IgD-negative memory B cell (primary cell): ENCODE measurements around the gene EDEM1. TPM values are rescaled to one million over a fixed set of nuclear protein-coding genes. Genes with fewer than 3 reads are reported as not detected.

Source experiments
- H3K27ac Mint-ChIP-seq, 3 donors: one replicate each; pipeline ENCODE4 v1.8.0; 2020 to 2022; ENCODE audit warnings: mild to moderate bottlenecking in 3 of 3, mixed read lengths in 3 of 3, moderate library complexity in 1 of 3
- H3K27me3 Mint-ChIP-seq: one replicate; pipeline ENCODE4 v1.8.0; 2021; ENCODE audit warnings: mixed read lengths
- H3K36me3 Mint-ChIP-seq: one replicate; pipeline ENCODE4 v1.8.0; 2020; ENCODE audit warnings: mild to moderate bottlenecking, mixed read lengths
- H3K4me1 Mint-ChIP-seq, 3 donors: one replicate each; pipeline ENCODE4 v1.8.0; 2020 to 2022; ENCODE audit warnings: mixed read lengths in 3 of 3, mild to moderate bottlenecking in 1 of 3
- H3K4me3 Mint-ChIP-seq, 4 donors: one replicate each; pipeline ENCODE4 v1.8.0; 2020 to 2022; ENCODE audit warnings: mild to moderate bottlenecking in 4 of 4, mixed read lengths in 4 of 4, moderate library complexity in 3 of 4
- H3K9me3 Mint-ChIP-seq, 3 donors: one replicate each; pipeline ENCODE4 v1.8.0; 2020 to 2021; ENCODE audit warnings: mixed read lengths in 3 of 3, mild to moderate bottlenecking in 1 of 3
- polyA plus RNA-seq: library from polyadenylated mRNA; unstranded; fragments of 300-500 nt; fragmentation: Illumina TruSeq; gene quantifications from one replicate; pipeline ENCODE4 v1.2.3, GENCODE V29; 2021

Gene EDEM1
- polyA plus RNA-seq, 1 donor from 2014 or later, result 58.4 TPM

DNA sequence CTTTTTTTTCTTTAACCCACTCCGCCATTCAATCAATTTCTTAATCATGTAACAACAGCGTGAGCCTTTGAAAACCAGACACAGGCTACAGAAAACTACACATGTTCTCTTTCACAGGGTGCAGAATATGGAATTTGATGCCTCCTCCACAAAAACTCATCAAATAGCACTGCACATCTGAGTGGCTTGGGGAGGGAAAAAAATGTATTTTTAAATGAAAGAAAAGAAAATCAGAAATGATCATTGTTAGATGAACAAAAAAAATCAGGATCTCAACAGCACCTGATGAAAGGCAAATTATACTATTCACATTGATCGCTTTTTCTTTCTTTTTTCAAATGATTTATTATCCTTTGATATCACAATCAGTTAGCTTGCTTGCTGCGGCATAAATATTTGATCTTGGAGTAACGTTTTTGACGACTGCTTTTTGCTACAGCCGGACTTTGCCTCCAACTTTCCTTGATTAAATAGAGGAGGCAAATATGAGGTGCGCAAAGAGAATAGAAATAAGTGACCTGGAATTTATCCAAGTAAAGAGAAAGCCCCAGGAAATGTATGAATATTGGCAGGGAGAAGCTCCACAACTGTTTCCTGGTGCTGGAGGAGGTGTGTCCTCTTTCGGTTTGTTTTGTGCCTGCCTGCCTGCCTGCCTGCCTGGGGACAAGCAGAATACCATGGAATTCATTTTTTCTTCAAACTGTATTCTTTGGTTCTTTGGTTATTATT, 63.1 kb downstream of the EDEM1 start:
- Mint-ChIP-seq H3K27me3 (no peaks in the 10 kb centered on the region), H3K4me3 (no peak overlapping the region), H3K27ac (no peak overlapping the region), H3K36me3 (peaks cover 1% of the 10 kb centered on the region), H3K9me3 (no peaks in the 10 kb centered on the region), H3K4me1 (peaks cover under 1 to 10% (median 2%) of the 10 kb centered on the region in 3 donors)

DNA sequence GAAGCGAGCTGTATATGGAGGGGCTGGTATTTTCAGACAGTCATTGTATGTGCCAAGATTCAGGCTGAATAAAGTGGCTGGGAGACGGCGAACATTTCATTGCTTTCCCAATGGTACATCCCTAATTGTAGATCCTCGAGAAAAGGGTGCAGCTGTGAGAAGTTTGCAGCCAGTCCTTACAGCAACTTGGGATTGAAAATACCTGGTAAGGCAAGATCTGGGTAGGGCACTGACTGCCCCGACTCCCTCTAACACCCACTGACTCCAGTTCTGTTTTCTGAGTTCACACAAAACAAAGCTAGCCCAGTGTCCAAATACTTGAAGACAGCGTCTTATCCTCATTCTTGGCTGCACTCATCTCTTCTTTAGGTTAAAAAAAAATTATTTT, 63.7 kb downstream of the EDEM1 start:
- H3K27me3 Mint-ChIP-seq, result no peaks in the 10 kb centered on the region
- H3K4me3 Mint-ChIP-seq, result no peak overlapping the region
- H3K9me3 Mint-ChIP-seq, result no peaks in the 10 kb centered on the region
- peaks cover 2 to 9% (median 6%) of the 10 kb centered on the region in 3 donors for H3K4me1 Mint-ChIP-seq
- peaks cover 1% of the 10 kb centered on the region for H3K36me3 Mint-ChIP-seq
- H3K27ac Mint-ChIP-seq, result no peak overlapping the region

DNA sequence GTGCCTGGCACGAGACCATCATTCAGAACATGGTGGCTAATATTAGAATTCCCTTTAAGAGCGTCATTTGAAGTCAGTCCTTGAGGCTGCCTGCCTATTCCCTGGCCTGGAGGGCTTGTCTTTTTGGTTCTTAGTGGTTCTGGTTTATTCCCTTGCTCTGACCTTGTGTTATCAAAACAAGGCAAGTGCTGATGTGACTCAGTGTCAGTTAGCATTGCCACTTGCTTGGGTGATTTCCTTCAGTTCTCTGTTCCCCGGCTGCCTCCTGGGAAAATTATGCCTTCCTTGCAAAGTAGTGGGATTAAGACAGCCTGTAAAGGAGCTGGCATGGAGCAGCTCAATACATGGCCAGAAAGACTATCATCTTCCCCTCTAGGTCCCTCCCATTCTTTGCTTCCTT, 64.6 kb downstream of the EDEM1 start:
- Mint-ChIP-seq H3K9me3 (no peaks in the 10 kb centered on the region), H3K4me1 (peaks cover 2 to 11% (median 9%) of the 10 kb centered on the region in 3 donors), H3K27ac (no peak overlapping the region), H3K4me3 (no peak overlapping the region), H3K36me3 (peaks cover 1% of the 10 kb centered on the region), H3K27me3 (no peaks in the 10 kb centered on the region)

DNA sequence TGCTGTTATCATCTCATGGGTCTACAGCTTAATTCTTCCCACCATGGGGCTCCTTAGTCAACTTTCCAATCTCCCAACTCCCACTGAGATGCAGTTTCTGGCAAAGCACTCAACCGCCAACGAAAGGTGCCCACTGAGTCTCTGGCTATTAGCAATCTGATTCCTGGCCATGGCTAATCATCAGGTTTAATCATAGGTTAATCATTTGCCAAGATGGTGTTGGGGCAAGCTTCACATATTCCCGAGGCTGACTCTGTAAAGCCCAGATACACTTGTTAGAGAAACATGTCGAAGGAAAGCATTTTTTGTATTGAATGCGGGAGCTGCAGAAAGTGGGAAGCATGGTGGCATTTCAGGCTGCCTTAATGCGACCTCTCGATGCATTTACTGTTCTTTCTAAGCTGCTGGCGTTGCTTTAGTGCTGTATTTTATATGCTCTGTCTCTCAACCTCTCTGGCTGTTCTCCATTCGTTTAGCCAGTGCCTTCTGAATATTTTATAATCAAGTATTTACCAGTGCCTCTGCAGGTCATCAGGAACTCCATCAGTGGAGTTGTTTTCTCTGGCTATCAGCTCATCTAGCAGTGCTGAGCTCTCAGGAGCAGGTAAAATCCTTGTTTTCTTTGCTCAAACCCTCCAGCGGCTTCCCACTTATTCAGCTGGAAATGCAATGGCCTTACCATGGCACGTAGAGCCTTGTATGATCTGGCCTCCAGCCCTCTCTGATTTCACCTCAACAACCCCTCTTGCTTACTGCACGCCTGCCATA, 67.0 kb downstream of the EDEM1 start:
- Mint-ChIP-seq H3K27ac (no peak overlapping the region), H3K36me3 (no peaks in the 10 kb centered on the region), H3K4me1 (peaks cover 2 to 11% (median 9%) of the 10 kb centered on the region in 3 donors), H3K27me3 (no peaks in the 10 kb centered on the region), H3K9me3 (no peaks in the 10 kb centered on the region), H3K4me3 (no peak overlapping the region)

DNA sequence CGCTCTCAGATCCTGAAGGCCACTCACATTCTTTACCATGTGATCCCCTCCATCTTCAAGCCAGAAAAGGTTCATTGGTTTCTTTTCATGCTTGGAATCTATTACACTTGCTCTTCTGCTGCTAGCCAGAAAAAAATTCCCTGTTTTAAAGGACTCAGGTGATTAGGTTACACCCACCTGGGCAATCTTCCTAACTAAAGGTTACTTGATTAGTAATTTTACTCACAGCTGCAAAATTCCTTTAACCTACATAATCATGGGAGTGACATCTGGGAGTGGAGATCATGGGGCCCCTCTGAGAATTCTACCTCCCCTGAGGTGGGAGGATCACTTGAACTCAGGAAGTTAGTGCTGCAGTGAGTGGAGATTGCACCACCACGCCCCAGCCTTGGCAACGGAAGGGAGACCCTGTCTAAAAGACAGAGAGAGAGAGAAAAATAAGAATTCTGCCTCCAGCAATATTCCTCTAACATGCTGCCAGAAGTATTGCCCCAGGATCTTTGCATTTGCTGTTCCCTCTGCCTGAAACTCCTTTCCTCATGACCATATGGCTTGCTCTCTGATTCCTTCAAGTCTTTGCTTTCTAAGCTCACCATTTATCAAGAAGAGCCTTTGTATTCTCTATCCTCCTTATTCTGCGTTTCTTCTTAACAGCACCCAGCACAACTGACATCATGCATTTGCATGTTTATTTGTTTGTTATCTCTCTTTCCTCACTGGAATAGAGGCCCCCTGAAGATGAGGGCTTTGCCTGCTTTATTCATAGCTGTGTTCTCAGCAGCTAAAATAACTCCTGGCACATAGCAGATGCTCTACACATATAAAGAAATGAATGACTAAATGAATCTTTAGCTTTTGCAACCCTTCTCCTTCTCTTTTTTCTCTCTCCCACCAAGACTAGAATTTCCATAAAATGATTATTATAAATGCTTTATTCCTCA, 68.2 kb downstream of the EDEM1 start:
- no peaks in the 10 kb centered on the region for H3K27me3 Mint-ChIP-seq
- H3K36me3 Mint-ChIP-seq, result no peaks in the 10 kb centered on the region
- peak overlapping the region in 1 of 3 donors; percentile 45 for H3K27ac Mint-ChIP-seq
- peaks cover 0 to 3% (median 0%) of the 10 kb centered on the region in 3 donors for H3K9me3 Mint-ChIP-seq
- peaks cover 8 to 21% (median 16%) of the 10 kb centered on the region in 3 donors for H3K4me1 Mint-ChIP-seq
- peak overlapping the region in 1 of 4 donors; percentile 73 for H3K4me3 Mint-ChIP-seq

- Mint-ChIP-seq H3K27me3 (no peaks in the 10 kb centered on the region), H3K27ac (no peak overlapping the region), H3K36me3 (no peaks in the 10 kb centered on the region), H3K4me1 (peaks cover 17 to 30% (median 25%) of the 10 kb centered on the region in 3 donors), H3K9me3 (peaks cover 0 to 3% (median under 1%) of the 10 kb centered on the region in 3 donors), H3K4me3 (no peak overlapping the region)
Observed at GRCh38 chr3:5258526-5258925, 71.0 kb downstream of the EDEM1 start.

- Mint-ChIP-seq H3K27ac (peak overlapping the region; percentile 13 to 83 (median 40)), H3K9me3 (peaks cover 0 to 4% (median 3%) of the 10 kb centered on the region in 3 donors), H3K4me1 (peaks cover 17 to 25% (median 20%) of the 10 kb centered on the region in 3 donors), H3K27me3 (no peaks in the 10 kb centered on the region), H3K36me3 (peaks cover 5% of the 10 kb centered on the region), H3K4me3 (peak overlapping the region; percentile 13 to 91 (median 71))
Observed at GRCh38 chr3:5260992-5261501, 73.5 kb downstream of the EDEM1 start.

GRCh38 chr3:5262507-5262906, 75.0 kb downstream of the EDEM1 start:
- Mint-ChIP-seq H3K27ac (no peak overlapping the region), H3K36me3 (peaks cover 5% of the 10 kb centered on the region), H3K27me3 (no peaks in the 10 kb centered on the region), H3K4me3 (peak overlapping the region in 1 of 4 donors; percentile 59), H3K9me3 (peaks cover 0 to 4% (median 3%) of the 10 kb centered on the region in 3 donors), H3K4me1 (peaks cover 17 to 19% (median 18%) of the 10 kb centered on the region in 3 donors)

GRCh38 chr3:5264093-5264600, 76.6 kb downstream of the EDEM1 start:
- peak overlapping the region in 1 of 3 donors; percentile 6 for H3K27ac Mint-ChIP-seq
- H3K4me3 Mint-ChIP-seq, result peak overlapping the region in 1 of 4 donors; percentile 24
- H3K27me3 Mint-ChIP-seq, result no peaks in the 10 kb centered on the region
- H3K4me1 Mint-ChIP-seq, result peaks cover 17 to 19% (median 18%) of the 10 kb centered on the region in 3 donors
- peaks cover 0 to 4% (median 3%) of the 10 kb centered on the region in 3 donors for H3K9me3 Mint-ChIP-seq
- H3K36me3 Mint-ChIP-seq, result peaks cover 5% of the 10 kb centered on the region

DNA sequence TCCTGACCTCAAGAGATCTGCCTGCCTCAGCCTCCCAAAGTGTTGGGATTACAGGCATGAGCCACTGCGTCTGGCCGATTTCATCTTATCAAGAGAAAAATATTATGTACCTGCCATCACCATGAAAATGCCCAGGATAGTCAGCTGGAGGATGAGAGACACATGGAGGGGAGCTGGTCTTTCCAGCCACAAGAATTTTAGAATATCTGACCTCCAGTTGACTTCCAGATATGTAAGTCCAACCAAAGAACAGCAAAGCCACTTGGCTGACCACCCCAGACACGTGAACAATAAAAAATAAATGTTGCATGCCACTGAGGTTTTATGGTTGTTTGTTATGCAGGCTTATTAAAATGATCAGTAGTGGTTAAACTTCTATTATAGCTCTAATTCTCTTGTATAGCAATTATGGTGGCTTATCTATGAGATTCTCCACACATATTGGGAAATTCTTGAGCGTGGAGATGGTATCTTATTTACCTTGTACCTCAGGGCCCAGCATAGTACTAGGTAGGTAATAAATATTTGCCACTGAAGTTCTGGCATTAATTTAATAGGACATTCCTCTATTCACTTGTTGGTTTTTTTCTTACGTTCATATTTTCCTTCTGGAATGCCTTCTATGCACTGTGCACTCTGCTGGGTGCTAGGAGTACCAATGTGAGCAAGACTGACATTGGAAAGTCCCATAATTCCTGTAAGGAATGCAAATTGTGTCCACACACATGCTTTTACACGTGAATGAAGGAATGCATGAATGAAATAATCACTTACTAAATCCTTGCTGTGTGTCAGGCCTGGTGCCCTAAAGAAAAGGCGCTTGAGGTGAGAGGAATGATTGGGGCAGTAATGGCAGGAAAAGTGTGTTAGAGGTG, 77.6 kb downstream of the EDEM1 start:
- peaks cover 7% of the 10 kb centered on the region for H3K36me3 Mint-ChIP-seq
- H3K27ac Mint-ChIP-seq, result no peak overlapping the region

DNA sequence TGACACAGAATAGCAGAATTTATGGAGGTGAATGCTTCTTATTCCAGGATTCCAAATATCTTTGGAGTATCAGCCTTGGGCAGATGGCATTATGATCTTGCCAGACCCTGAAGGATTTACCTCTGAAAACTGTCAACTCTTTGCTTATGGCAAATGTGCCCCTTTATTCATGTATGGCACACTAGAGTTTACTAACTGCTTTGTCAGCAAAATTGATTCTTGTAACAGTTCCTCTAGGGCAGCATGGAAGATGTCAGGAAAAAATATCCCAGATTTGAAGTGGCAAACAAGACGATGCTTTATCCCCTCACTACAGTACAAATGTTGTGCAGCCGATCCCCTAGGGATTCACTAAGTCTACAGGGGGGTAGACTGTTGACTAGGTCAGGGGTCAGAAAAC, 79.7 kb downstream of the EDEM1 start:
- no peak overlapping the region for H3K4me3 Mint-ChIP-seq
- H3K9me3 Mint-ChIP-seq, result peaks cover 0 to 4% (median 0%) of the 10 kb centered on the region in 3 donors
- H3K4me1 Mint-ChIP-seq, result peaks cover 0 to 8% (median 7%) of the 10 kb centered on the region in 3 donors
- no peaks in the 10 kb centered on the region for H3K27me3 Mint-ChIP-seq
- no peak overlapping the region for H3K27ac Mint-ChIP-seq
- peaks cover 7% of the 10 kb centered on the region for H3K36me3 Mint-ChIP-seq

More for the DNA sequence above, 77.6 kb downstream of the EDEM1 start:
- no peak overlapping the region for H3K4me3 Mint-ChIP-seq
- no peaks in the 10 kb centered on the region for H3K27me3 Mint-ChIP-seq
- peaks cover 14% of the 10 kb centered on the region in 3 donors for H3K4me1 Mint-ChIP-seq
- H3K9me3 Mint-ChIP-seq, result peaks cover 0 to 4% (median 3%) of the 10 kb centered on the region in 3 donors

- Mint-ChIP-seq H3K4me1 (peaks cover 0 to 7% (median 7%) of the 10 kb centered on the region in 3 donors), H3K27ac (no peak overlapping the region), H3K27me3 (no peaks in the 10 kb centered on the region), H3K4me3 (no peak overlapping the region), H3K36me3 (peaks cover 7% of the 10 kb centered on the region), H3K9me3 (peaks cover 0 to 4% (median 0%) of the 10 kb centered on the region in 3 donors)
Observed at GRCh38 chr3:5267889-5268288, 80.4 kb downstream of the EDEM1 start.
